Left colon (tissue), 2 donors: Measurements from ENCODE around the gene EPSTI1. TPM values are rescaled to one million over a fixed set of nuclear protein-coding genes. Genes with fewer than 3 reads are reported as not detected.
A peak's percentile ranks its signal among the peaks of the same experiment; 100 is the strongest.

Source experiments
- ATAC-seq: fragments of 200-7000 bp; cut with Tn5 transposase; one replicate; pipeline ENCODE4 v1.9.1; 2020; ENCODE audit warnings: mild to moderate bottlenecking, moderate library complexity
- DNase-seq, 2 donors: peaks; one replicate each; pipeline ENCODE4 v3.0.0-alpha.2; 2020
- intact Hi-C, 2 donors: fragments of 100-400 bp; cut with DNase I in 1 of 2; cut with micrococcal nuclease in 1 of 2; formaldehyde crosslinking; loops; one replicate each; pipeline versions ENCODE4 v1.11.2 to v1.14.0; 2022; cut with DNase I, micrococcal nuclease
- total RNA-seq, 2 donors: library from RNA; stranded (reverse); fragmentation: NEBNext Ultra II Directional; extraction: Animal tissue kit (Norgen Biotek cat#: 25700); gene quantifications; one replicate each; pipeline ENCODE4 v1.2.1, GENCODE V29; 2021
- donor health status: DM: no; HTN: no; CAD: no.
- donor health status: DM: yes; HTN: yes; CAD: no.

The EPSTI1 gene
- total RNA-seq, 2 donors from 2014 or later: 9.4 to 24.2 TPM

GRCh38 chr13:42926043-42926442, 66.0 kb downstream of the EPSTI1 start:
- DNase-seq (no peak), ATAC-seq (peak; percentile 88)
- intact Hi-C loops: no loop called here

- ATAC-seq (no peak), DNase-seq (no peak)
- intact Hi-C loops: no loop called here
These were observed 66.4 kb downstream of the EPSTI1 start for GRCh38 chr13:42925626-42926025.

- ATAC-seq: no peak
- intact Hi-C loops: no loop called here
- no peak for DNase-seq
These were observed 67.7 kb downstream of the EPSTI1 start for GRCh38 chr13:42924344-42924743.

GRCh38 chr13:42907745-42908144, 84.3 kb downstream of the EPSTI1 start:
- ATAC-seq: no peak
- intact Hi-C loops: no loop called here
- DNase-seq: no peak

- ATAC-seq (no peak), DNase-seq (no peak)
- intact Hi-C loops: no loop called here
These were observed 85.8 kb downstream of the EPSTI1 start for GRCh38 chr13:42906257-42906656.

- intact Hi-C loops: no loop called here
- no peak for DNase-seq
- ATAC-seq: peak; percentile 77
These were observed 86.5 kb downstream of the EPSTI1 start for GRCh38 chr13:42905579-42905978.

- DNase-seq: no peak
- intact Hi-C loops: no loop called here
- ATAC-seq: no peak
These were observed 92.8 kb downstream of the EPSTI1 start for GRCh38 chr13:42899266-42899665.

- DNase-seq: no peak
- intact Hi-C loops: no loop called here
- no peak for ATAC-seq
These were observed 96.3 kb downstream of the EPSTI1 start for GRCh38 chr13:42895776-42896175.

- ATAC-seq: no peak
- no peak for DNase-seq
- intact Hi-C loops: no loop called here
These were observed 97.2 kb downstream of the EPSTI1 start for GRCh38 chr13:42894765-42895243.

GRCh38 chr13:42893214-42893671, 98.8 kb downstream of the EPSTI1 start:
- intact Hi-C loops: no loop called here
- peak; percentile 40 for ATAC-seq
- no peak for DNase-seq

GRCh38 chr13:42892760-42893159, 99.3 kb downstream of the EPSTI1 start:
- ATAC-seq (no peak), DNase-seq (no peak)
- intact Hi-C loops: no loop called here

GRCh38 chr13:42891591-42891990, 100.5 kb downstream of the EPSTI1 start:
- ATAC-seq (peak; percentile 98), DNase-seq (peak in 1 of 2 donors; percentile 41)
- intact Hi-C loops: no loop called here

- no peak for DNase-seq
These were observed 106.7 kb downstream of the EPSTI1 start for GRCh38 chr13:42885325-42885724.

GRCh38 chr13:42883771-42884467, 108.1 kb downstream of the EPSTI1 start:
- DNase-seq (peak; percentile 30 to 42), ATAC-seq (peak; percentile 100)
- intact Hi-C loops: no loop called here

More at GRCh38 chr13:42885325-42885724, 106.7 kb downstream of the EPSTI1 start:
- ATAC-seq: no peak
- intact Hi-C loops: no loop called here

GRCh38 chr13:42883142-42883541, 108.9 kb downstream of the EPSTI1 start:
- no peak for ATAC-seq
- DNase-seq: no peak
- intact Hi-C loops: no loop called here

- DNase-seq: no peak
These were observed 111.9 kb downstream of the EPSTI1 start for GRCh38 chr13:42880056-42880605.

GRCh38 chr13:42878721-42879120, 113.3 kb downstream of the EPSTI1 start:
- ATAC-seq: no peak
- intact Hi-C loops: no loop called here

More at GRCh38 chr13:42880056-42880605, 111.9 kb downstream of the EPSTI1 start:
- ATAC-seq: no peak
- intact Hi-C loops: no loop called here

GRCh38 chr13:42876887-42877545, 115.0 kb downstream of the EPSTI1 start:
- ATAC-seq (no peak), DNase-seq (no peak)
- intact Hi-C loops: no loop called here

More at GRCh38 chr13:42878721-42879120, 113.3 kb downstream of the EPSTI1 start:
- DNase-seq: no peak

- intact Hi-C loops: no loop called here
- ATAC-seq (no peak), DNase-seq (no peak)
These were observed 115.7 kb downstream of the EPSTI1 start for GRCh38 chr13:42876270-42876714.
